ENCODE measurements around the gene CNTN5.
"Not testable (repeated sequence)": the region's sequence is repeated elsewhere in the genome, so short reads cannot be mapped to it uniquely, and the experiment has no call there.

Gene CNTN5

DNA sequence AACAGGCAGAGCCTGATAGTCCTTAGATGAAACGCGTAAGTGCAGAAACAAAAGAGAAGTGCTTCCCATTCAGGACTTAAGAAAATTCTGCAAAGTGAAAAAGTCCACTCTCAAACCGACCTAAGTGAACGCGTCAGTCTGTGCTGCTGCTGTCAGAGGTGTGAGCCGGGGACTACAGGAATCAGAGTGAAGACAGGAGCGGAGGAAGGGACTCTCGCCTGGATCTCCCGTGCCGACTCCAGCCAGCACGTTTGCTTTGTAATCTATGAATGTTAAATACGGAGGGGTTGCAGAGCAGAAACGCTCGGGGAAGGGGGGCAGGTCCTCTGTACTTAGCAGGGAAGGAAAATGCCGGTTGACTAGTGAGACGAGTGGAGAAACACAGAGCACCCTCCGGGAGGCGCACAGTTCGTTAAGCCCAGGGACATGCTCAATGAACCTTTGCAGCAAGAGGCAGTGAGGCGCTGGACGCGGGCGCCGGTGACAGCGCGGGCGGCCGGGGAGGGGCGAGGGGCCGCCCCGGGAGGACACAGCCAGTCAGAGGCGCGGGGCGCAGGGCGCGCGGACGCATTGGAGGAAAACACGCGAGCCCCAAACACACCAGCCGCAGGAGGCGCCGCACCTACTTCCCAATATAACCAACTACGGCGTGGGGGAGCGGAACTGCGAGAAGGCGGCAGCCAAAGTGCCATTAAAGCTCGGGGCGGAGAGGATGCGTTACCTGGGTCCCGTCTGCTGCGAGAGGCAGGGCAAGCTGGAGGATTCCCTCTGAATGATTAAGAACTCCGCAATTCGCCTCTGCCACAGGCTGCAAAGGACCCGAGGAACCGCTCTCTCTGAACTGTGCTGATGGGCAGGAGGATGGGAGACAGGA lies at the start of gene CNTN5:
CNTN5 (plus strand) TSS at position 598 of the 874 bp plus-strand sequence.
- DNase-seq = no peak

DNA sequence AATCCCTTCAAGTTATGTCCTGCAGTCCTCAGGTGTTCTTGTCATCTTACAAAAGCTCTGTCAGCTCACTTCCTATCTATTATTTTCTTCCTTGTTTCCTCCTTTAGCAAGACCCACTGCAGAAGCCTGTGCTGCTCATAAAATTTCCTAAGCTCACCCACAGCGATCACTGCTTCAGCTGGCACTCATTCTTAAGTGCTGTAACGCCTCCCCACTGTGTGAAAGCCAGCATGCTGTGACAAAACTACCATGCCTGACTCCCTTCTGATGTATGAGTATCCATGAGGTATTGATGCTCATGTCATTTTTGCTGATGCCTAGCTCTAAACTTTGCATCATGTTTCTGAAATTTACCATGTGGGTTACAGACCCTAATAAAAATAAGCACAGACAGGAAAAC lies 41.5 kb upstream of the CNTN5 start:
- no peak for DNase-seq

- no peak for DNase-seq
Observed at GRCh38 chr11:99015634-99016454, 4.9 kb upstream of the CNTN5 start.

DNA sequence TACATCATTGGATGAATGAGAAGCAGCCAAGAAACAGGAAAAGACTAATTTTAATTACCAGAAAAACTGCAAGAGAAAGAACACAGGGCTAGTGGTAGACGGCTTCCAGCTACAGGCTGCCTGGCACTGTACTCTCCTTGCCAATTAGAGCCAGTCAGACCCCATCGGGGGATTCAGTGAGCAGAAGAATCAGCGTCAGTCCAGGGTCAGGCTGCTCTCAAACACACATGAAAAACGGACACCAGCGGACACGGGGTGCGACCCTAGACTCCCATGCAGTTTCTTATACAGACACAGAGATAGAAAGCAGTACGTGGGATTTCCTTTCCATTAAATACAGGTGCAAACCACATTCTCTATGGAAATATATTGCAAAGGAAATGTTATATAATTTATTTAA lies 1.1 kb upstream of the CNTN5 start:
- no peak for DNase-seq

DNA sequence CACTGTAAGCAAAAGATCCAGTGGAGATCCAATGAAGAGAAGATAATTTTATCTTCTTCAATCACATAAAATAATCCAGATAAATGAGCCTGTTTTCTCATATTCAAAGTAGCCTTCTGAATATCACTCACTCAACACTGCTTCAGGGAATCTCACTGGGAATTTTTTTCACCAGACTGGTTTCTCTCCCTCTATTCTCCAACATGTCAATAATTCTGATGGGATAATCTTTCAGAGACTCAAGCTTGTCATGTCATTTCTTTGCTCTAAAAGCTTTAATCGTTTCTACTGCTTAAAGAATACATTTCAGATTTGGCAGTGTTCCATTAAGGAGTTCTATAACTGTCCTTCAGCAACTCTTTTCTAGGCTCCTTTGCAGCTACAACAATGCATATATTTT lies 16.3 kb downstream of the CNTN5 start:
- no peak for DNase-seq

GRCh38 chr11:99063331-99063730 lies 42.6 kb downstream of the CNTN5 start:
- no peak for DNase-seq

GRCh38 chr11:99065121-99065520 lies 44.4 kb downstream of the CNTN5 start:
- DNase-seq = no peak

DNA sequence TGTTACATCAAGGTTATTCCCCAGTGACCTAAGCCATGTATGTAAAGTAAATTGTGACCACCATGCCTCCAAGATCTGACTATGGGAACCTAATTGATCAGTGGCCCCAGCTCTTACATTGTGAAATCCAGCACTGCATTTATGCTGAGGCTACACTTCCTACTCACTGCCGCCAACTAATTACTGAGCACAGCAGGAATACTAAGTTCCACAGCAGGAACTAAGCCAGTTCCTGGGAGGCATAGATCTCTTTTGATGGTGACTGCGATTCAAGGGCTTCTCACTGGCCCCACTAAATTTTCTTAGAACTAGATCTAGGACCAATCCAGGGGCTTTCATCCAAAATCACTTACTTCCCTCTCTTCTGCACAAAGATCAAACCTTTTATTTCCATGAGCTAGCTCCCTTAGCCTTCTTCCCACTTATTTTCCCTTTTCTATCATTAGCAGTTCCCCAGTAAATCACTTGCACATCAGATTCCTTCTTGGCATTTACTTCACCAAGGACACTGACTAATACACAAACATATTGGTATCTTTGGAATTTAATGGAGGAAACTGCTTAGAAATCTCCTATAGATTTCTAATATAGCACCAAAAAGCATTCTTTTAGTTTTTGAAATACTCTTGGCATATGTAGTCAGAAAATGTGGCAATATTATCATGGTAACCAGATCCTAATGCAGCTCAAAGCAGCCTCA lies 46.0 kb downstream of the CNTN5 start:
- DNase-seq = no peak

- no peak for DNase-seq
Observed at GRCh38 chr11:99068832-99069231, 48.1 kb downstream of the CNTN5 start.

GRCh38 chr11:99069856-99070444 lies 49.2 kb downstream of the CNTN5 start:
- no peak for DNase-seq

GRCh38 chr11:99079576-99079975 lies 58.8 kb downstream of the CNTN5 start:
- no peak for DNase-seq

DNA sequence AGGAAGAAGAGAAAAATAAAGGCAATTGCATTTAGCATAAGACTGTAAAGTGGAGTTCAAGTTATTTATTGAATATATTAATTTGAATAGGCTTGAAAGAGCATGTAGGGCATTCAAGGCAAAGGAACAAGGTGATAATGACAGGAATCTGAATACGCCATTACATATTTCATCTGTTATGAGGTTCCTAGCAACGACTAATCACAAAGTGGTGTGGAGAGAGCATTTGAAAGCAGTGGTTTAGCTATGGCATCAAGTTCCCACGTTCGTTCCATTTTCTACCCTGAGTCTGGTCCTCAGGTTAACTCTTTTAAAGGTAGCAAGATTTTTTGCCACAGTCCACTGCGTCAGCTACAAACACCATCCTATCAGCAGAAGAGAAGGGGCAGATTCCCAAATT lies 59.4 kb downstream of the CNTN5 start:
- DNase-seq = no peak

- DNase-seq = no peak
Observed at GRCh38 chr11:99098258-99098657, 77.5 kb downstream of the CNTN5 start.

DNA sequence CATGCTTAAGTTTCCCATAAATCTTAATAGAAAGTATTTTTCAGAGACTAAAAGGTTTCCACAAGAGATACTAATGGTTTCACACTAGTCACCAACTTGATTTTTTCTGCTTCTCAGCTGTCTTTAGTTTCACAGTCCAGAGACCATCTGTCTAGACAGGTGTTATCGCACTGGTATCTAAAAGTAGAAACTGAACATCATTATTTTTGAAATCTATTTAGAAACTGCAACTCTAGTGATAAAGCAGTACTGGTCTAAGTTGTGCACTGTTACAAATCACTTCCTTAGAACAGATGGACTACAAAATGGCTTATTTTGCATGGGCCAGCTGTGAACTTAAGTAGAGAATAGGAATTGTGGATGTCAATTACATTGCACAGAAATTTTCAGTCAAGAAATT lies 78.0 kb downstream of the CNTN5 start:
- no peak for DNase-seq

- no peak for DNase-seq
Observed at GRCh38 chr11:99117603-99118002, 96.9 kb downstream of the CNTN5 start.

DNA sequence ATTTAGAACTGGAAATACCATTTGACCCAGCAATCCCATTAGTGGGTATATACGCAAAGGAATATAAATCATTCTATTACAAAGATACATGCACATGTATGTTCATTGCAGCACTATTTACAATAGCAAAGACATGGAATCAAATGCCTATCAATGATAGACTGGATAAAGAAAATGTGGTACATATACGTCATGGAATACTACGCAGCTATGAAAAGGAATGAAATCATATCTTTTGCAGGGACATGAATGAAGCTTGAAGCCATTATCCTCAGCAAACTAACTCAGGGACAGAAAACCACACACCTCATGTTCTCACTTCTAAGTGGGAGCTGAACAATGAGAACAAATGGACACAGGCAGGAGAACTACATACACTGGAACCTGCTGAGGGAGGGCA lies 113.1 kb downstream of the CNTN5 start:
- not testable (repeated sequence) for DNase-seq

GRCh38 chr11:99135508-99135907 lies 114.8 kb downstream of the CNTN5 start:
- DNase-seq = no peak

- DNase-seq = no peak
Observed at GRCh38 chr11:99142237-99142636, 121.5 kb downstream of the CNTN5 start.

GRCh38 chr11:99148352-99148751 lies 127.6 kb downstream of the CNTN5 start:
- no peak for DNase-seq

- DNase-seq = no peak
Observed at GRCh38 chr11:99154277-99154676, 133.5 kb downstream of the CNTN5 start.

DNA sequence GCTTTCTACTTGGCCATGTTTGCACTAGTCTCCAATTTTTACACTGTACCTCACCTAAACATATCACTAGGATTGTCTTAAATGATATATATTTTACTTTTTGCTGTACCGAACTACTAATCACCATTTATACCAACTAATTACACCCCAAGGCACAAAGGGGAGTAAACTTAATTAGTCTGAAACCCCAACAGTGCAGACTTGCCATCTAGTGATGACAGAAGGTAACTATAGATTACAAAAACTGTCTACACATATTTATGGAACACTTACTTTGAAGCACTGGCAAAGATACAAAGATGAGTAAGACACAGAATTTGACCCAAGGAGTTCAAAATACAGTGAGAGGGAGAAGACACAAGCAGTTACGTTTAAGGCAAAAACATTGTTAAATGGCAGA lies 139.7 kb downstream of the CNTN5 start:
- DNase-seq = no peak

DNA sequence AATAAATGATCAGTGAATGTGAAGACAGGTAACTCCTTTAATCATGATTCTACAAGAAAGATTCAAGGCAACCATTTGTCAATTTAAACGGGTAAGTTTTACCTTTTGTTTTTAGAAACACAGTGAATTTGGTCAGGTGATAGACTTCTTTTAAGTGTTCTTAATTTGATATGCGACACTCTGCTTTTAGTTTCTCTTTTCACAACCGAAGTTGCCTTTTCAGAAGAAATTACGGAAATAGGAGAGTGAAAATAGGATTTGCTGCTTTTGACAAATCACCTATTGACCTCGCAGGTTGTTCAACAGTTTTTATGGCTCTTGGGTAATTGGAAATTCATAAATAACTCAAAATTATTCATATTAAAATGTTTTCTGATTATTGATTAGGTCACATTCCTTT lies 142.1 kb downstream of the CNTN5 start:
- DNase-seq = no peak

DNA sequence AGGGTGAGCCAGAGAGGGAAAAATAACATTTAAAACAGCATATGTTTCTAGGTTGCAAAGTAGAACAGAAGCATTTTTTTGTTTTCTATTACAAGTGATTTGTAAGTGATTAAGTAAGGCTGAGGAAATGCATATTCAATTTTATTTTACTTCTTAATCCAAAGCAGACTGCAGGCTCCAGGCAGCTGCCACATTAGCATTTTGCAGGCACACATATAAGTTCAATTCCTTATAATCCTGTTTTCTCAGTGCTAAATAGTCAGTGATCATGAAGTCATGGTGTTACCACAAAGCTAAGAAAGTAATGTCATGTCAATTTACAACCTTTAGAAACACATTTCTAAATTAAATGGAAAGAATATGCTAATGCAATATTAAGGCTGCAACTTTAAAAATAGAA lies 149.8 kb downstream of the CNTN5 start:
- DNase-seq = no peak
